ENCODE measurements around the gene FAM200A. TPM values are rescaled to one million over a fixed set of nuclear protein-coding genes. Genes with fewer than 3 reads are reported as not detected.
A peak's percentile ranks its signal among the peaks of the same experiment; 100 is the strongest.

The FAM200A gene
- total RNA-seq, 2 experiments from 2014 or later, result 1.5 to 1.8 TPM

DNA sequence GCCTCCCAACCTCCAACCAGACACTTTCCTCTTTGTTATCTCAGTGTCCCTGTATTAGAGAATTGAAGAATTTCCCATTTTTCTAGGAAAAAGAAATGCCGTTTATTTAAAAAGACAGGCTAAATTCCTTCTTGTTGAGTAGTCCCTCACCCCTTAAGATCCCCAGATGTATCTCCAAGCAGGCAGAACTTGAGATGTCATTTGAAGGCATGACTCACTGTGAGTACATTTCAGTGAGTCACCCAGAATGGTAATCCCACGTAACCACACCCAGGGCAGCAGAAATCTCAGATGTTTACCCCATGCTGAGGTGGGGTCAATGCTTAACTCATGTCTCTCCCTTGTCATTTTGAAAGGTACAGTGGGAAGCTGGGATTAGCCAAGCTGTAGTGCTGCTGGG is 10.9 kb upstream of the FAM200A start:
- peak overlapping the region; percentile 49 for H3K4me3 Mint-ChIP-seq

GRCh38 chr7:99562114-99562784 is 10.3 kb upstream of the FAM200A start:
- ATAC-seq (ENCODE audit: poor library complexity) (no peak), DNase-seq (no peak)
- no peak overlapping the region for H3K4me3 ChIP-seq (ENCODE audit: low read length)
- H3K4me1 ChIP-seq (ENCODE audit: insufficient read depth, low read length), result peaks cover 28% of the 10 kb centered on the region
- ChIA-PET POLR2A (no interaction called here), CTCF (no interaction called here)
- TF ChIP-seq CTCF (IDR thresholded peaks at IDR 0.05), result no peak
- no peaks in the 10 kb centered on the region for H3K27me3 Mint-ChIP-seq
- no peaks in the 10 kb centered on the region for H3K27me3 ChIP-seq (ENCODE audit: control insufficient read depth in 1 of 2, insufficient read depth in 2 of 2, low read length in 2 of 2)
- peaks cover 85% of the 10 kb centered on the region for H3K36me3 Mint-ChIP-seq (ENCODE audit: low read depth)
- peaks cover 57% of the 10 kb centered on the region for H3K4me1 Mint-ChIP-seq (ENCODE audit: low read depth)
- no peaks in the 10 kb centered on the region for H3K9me3 ChIP-seq (ENCODE audit: control insufficient read depth in 1 of 2, insufficient read depth in 1 of 2, low read length in 2 of 2)
- no peaks in the 10 kb centered on the region for H3K9me3 Mint-ChIP-seq
- H3K4me3 Mint-ChIP-seq, result peak overlapping the region; percentile 49
- peaks cover 62% of the 10 kb centered on the region for H3K36me3 ChIP-seq (ENCODE audit: insufficient read depth, low read length)
- intact Hi-C loops (cut with DNase I, micrococcal nuclease), result no loop called here
- peak overlapping the region; percentile 73 for H3K27ac Mint-ChIP-seq
- no peak overlapping the region for H3K27ac ChIP-seq (ENCODE audit: low read depth in 1 of 2, low read length in 2 of 2)

More for the DNA sequence above, 10.9 kb upstream of the FAM200A start:
- Histone ChIP-seq H3K9me3 (ENCODE audit: control insufficient read depth in 1 of 2, insufficient read depth in 1 of 2, low read length in 2 of 2) (no peaks in the 10 kb centered on the region), H3K4me3 (ENCODE audit: low read length) (no peak overlapping the region), H3K4me1 (ENCODE audit: insufficient read depth, low read length) (peaks cover 25% of the 10 kb centered on the region), H3K36me3 (ENCODE audit: insufficient read depth, low read length) (peaks cover 62% of the 10 kb centered on the region), H3K27me3 (ENCODE audit: control insufficient read depth in 1 of 2, insufficient read depth in 2 of 2, low read length in 2 of 2) (no peaks in the 10 kb centered on the region), H3K27ac (ENCODE audit: low read depth in 1 of 2, low read length in 2 of 2) (no peak overlapping the region)
- no peak for TF ChIP-seq CTCF (IDR thresholded peaks at IDR 0.05)
- peak overlapping the region; percentile 73 for H3K27ac Mint-ChIP-seq
- H3K9me3 Mint-ChIP-seq, result no peaks in the 10 kb centered on the region
- DNase-seq (peak in 6 of 14 experiments; percentile 15 to 48 (median 26)), ATAC-seq (ENCODE audit: poor library complexity) (no peak)
- ChIA-PET POLR2A (no interaction called here), CTCF (no interaction called here)
- H3K4me1 Mint-ChIP-seq (ENCODE audit: low read depth), result peaks cover 51% of the 10 kb centered on the region
- intact Hi-C loops (cut with DNase I, micrococcal nuclease), result no loop called here
- H3K36me3 Mint-ChIP-seq (ENCODE audit: low read depth), result peaks cover 84% of the 10 kb centered on the region
- H3K27me3 Mint-ChIP-seq, result no peaks in the 10 kb centered on the region

DNA sequence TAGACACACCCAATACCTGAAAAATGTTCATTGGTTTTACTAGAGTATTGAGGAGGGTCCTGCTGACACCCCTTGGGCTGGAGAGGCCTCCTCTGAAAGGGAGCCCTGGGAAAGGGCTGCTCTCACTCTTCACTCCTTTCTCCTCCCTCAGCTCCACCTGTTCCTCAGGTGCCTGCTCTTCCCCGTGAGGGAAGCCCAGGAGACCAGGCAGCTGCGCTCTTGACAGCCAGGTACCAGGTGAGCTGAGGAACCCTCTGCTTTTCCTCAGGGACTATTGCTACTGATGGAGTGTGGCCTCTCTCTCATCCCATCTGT is 9.8 kb upstream of the FAM200A start:
- no peak overlapping the region for H3K27ac ChIP-seq (ENCODE audit: low read depth in 1 of 2, low read length in 2 of 2)
- no peak for DNase-seq
- H3K36me3 ChIP-seq (ENCODE audit: insufficient read depth, low read length), result peaks cover 66% of the 10 kb centered on the region
- CTCF ChIA-PET, result no interaction called here
- H3K27ac Mint-ChIP-seq, result peak overlapping the region; percentile 73
- H3K4me1 Mint-ChIP-seq (ENCODE audit: low read depth), result peaks cover 61% of the 10 kb centered on the region
- no peaks in the 10 kb centered on the region for H3K27me3 Mint-ChIP-seq
- no peak for TF ChIP-seq CTCF (IDR thresholded peaks at IDR 0.05)
- ATAC-seq (ENCODE audit: poor library complexity), result no peak
- H3K27me3 ChIP-seq (ENCODE audit: control insufficient read depth in 1 of 2, insufficient read depth in 2 of 2, low read length in 2 of 2), result no peaks in the 10 kb centered on the region
- intact Hi-C loops (cut with DNase I, micrococcal nuclease), result no loop called here
- no peaks in the 10 kb centered on the region for H3K9me3 Mint-ChIP-seq
- H3K4me3 Mint-ChIP-seq, result peak overlapping the region; percentile 70
- POLR2A ChIA-PET, result no interaction called here
- peaks cover 86% of the 10 kb centered on the region for H3K36me3 Mint-ChIP-seq (ENCODE audit: low read depth)
- no peak overlapping the region for H3K4me3 ChIP-seq (ENCODE audit: low read length)
- H3K9me3 ChIP-seq (ENCODE audit: control insufficient read depth in 1 of 2, insufficient read depth in 1 of 2, low read length in 2 of 2), result no peaks in the 10 kb centered on the region
- peaks cover 34% of the 10 kb centered on the region for H3K4me1 ChIP-seq (ENCODE audit: insufficient read depth, low read length)

Measured in CD4-positive, alpha-beta T cell (primary cell).